K562 (cell line): ENCODE data around the gene TRPC4AP. TPM values are rescaled to one million over a fixed set of nuclear protein-coding genes. Genes with fewer than 3 reads are reported as not detected.

ENCODE experiments used
- BCL6 ChIP-seq: fragments of 250-450 bp; sonication (Bioruptor Pico); IDR thresholded peaks from 2 replicates; pipeline ENCODE4 v1.4.0; 2020
- BRCA1 ChIP-seq, 2 experiments: fragments of 450-650 bp in 1 of 2; sonication (generic) in 1 of 2; formaldehyde crosslinking in 1 of 2; IDR thresholded peaks; 2 replicates each; pipeline versions ENCODE4 v1.5.0 to v1.6.1; 2017 to 2020; ENCODE audit warnings: mild to moderate bottlenecking in 1 of 2, missing genetic modification reagents in 1 of 2
- GABPB1 ChIP-seq: sonication (generic); formaldehyde crosslinking; IDR thresholded peaks from 2 replicates; pipeline ENCODE4 v1.8.0; 2022; ENCODE audit warnings: mild to moderate bottlenecking, missing genetic modification reagents
- KAT2B ChIP-seq: IDR thresholded peaks from one replicate; pipeline ENCODE4 v1.6.1; 2012; ENCODE audit warnings: low read depth, mild to moderate bottlenecking, control low read depth, inconsistent platforms, low read length, moderate library complexity
- KLF16 ChIP-seq: IDR thresholded peaks from 2 replicates; pipeline ENCODE4 v1.6.1; 2016; ENCODE audit warnings: antibody characterized with exemption
- NR2C2 ChIP-seq, 2 experiments: fragments of 200-800 bp in 1 of 2; sonication (Bioruptor generic) in 1 of 2; sonication (generic) in 1 of 2; formaldehyde crosslinking in 1 of 2; IDR thresholded peaks; 2 replicates each; pipeline versions ENCODE4 v1.6.1 to v1.8.0; 2016 to 2022; ENCODE audit warnings: mild to moderate bottlenecking in 1 of 2, missing compliant biosample characterization in 1 of 2, missing genetic modification characterization in 1 of 2, missing genetic modification reagents in 1 of 2
- PCBP2 ChIP-seq: fragments of 200-400 bp; formaldehyde crosslinking; IDR thresholded peaks from 2 replicates; pipeline ENCODE4 v1.6.1; 2018; ENCODE audit warnings: low read length, low read depth, mild to moderate bottlenecking, moderate library complexity; ENCODE audit not compliant: poor library complexity, severe bottlenecking
- RBBP5 ChIP-seq: fragments of 200-600 bp; sonication (generic); IDR thresholded peaks from 2 replicates; pipeline ENCODE4 v1.6.1; 2012; ENCODE audit warnings: borderline replicate concordance, mild to moderate bottlenecking, low read length, control low read depth, inconsistent platforms; ENCODE audit not compliant: insufficient read depth, poor library complexity, severe bottlenecking
- RBM15 ChIP-seq: fragments of 200-400 bp; formaldehyde crosslinking; IDR thresholded peaks from 2 replicates; pipeline ENCODE4 v1.6.1; 2018; ENCODE audit warnings: mild to moderate bottlenecking, low read length, moderate library complexity; ENCODE audit not compliant: insufficient read depth
- SETDB1 ChIP-seq: IDR thresholded peaks from one replicate; pipeline ENCODE4 v1.6.1; 2012; ENCODE audit warnings: low read length, control low read depth, inconsistent platforms
- SP2 ChIP-seq: IDR thresholded peaks from 2 replicates; pipeline ENCODE4 v1.6.1; 2011; ENCODE audit warnings: mild to moderate bottlenecking, low read depth, low read length, moderate library complexity; ENCODE audit not compliant: poor library complexity, severe bottlenecking; ENCODE audit errors: extremely low read depth
- STAG1 ChIP-seq: sonication (generic); formaldehyde crosslinking; IDR thresholded peaks from 2 replicates; pipeline ENCODE4 v1.5.0; 2020; ENCODE audit warnings: missing genetic modification reagents, borderline replicate concordance
- TEAD2 ChIP-seq: fragments of 450-650 bp; IDR thresholded peaks from 2 replicates; pipeline ENCODE4 v1.6.1; 2016; ENCODE audit warnings: missing genetic modification characterization, control low read depth, missing compliant biosample characterization
- polyA plus RNA-seq, 8 experiments: library from polyadenylated mRNA; depleted of rRNA in 4 of 8; stranded (reverse) in 5 of 8; unstranded in 3 of 8; fragments of >200 nt; fragmentation: Nextera tagmentation in 2 of 8; fragmentation: Illumina TruSeq in 1 of 8; extraction: Ambion mirVana in 2 of 8; extraction: Trizol in 1 of 8; gene quantifications; 2 replicates each; pipeline versions ENCODE4 v1.2.1 to v1.2.3, GENCODE V29; 2011 to 2014; ENCODE audit warnings: inconsistent platforms in 1 of 8, missing spikeins in 1 of 8
- total RNA-seq, 7 experiments: library from RNA; depleted of rRNA in 6 of 7; stranded (reverse); fragments of >200 nt in 6 of 7; fragmentation: Illumina TruSeq in 2 of 7; extraction: Trizol in 2 of 7; gene quantifications; 2 replicates each; pipeline versions ENCODE4 v1.2.1 to v1.2.3, GENCODE V29; 2011 to 2021; ENCODE audit warnings: low replicate concordance in 1 of 7
- TF ChIP-seq, protein P1 (sequence below): fragments of 450-650 bp; conservative IDR thresholded peaks from 2 replicates; pipeline ENCODE4 v1.6.1; 2016; ENCODE audit warnings: missing genetic modification characterization, low read depth, mild to moderate bottlenecking, control low read depth, missing compliant biosample characterization
- TF ChIP-seq, protein P2 (sequence below), 2 experiments: fragments of 200-800 bp in 1 of 2; sonication (Bioruptor generic) in 1 of 2; sonication (generic) in 1 of 2; formaldehyde crosslinking in 1 of 2; IDR thresholded peaks in 1 of 2; conservative IDR thresholded peaks in 1 of 2; 2 replicates each; pipeline versions ENCODE4 v1.5.0 to v1.6.1; 2016 to 2020; ENCODE audit warnings: missing compliant biosample characterization in 1 of 2, missing genetic modification characterization in 1 of 2, missing genetic modification reagents in 1 of 2
- TF ChIP-seq, protein P3 (sequence below): IDR thresholded peaks from 2 replicates; pipeline ENCODE4 v1.6.1; 2016; ENCODE audit warnings: missing genetic modification characterization, missing compliant biosample characterization
- TF ChIP-seq, protein P4 (sequence below), 3 experiments: fragments of 200-800 bp in 1 of 3; fragments of 250-450 bp in 1 of 3; fragments of 450-650 bp in 1 of 3; sonication (Bioruptor Pico) in 1 of 3; sonication (Bioruptor generic) in 1 of 3; formaldehyde crosslinking in 1 of 3; IDR thresholded peaks; 2 replicates each; pipeline versions ENCODE4 v1.6.1 to v1.8.0; 2016 to 2022; ENCODE audit warnings: mild to moderate bottlenecking in 2 of 3, missing genetic modification characterization in 2 of 3, missing compliant biosample characterization in 1 of 3, moderate library complexity in 1 of 3

The TRPC4AP gene
- total and polyA plus RNA-seq, 9 of the 15 experiments (the other 6 are each of a cell fraction or from before 2014, with no cell fraction given), result 2.3 to 70.3 (median 33.3) TPM

DNA sequence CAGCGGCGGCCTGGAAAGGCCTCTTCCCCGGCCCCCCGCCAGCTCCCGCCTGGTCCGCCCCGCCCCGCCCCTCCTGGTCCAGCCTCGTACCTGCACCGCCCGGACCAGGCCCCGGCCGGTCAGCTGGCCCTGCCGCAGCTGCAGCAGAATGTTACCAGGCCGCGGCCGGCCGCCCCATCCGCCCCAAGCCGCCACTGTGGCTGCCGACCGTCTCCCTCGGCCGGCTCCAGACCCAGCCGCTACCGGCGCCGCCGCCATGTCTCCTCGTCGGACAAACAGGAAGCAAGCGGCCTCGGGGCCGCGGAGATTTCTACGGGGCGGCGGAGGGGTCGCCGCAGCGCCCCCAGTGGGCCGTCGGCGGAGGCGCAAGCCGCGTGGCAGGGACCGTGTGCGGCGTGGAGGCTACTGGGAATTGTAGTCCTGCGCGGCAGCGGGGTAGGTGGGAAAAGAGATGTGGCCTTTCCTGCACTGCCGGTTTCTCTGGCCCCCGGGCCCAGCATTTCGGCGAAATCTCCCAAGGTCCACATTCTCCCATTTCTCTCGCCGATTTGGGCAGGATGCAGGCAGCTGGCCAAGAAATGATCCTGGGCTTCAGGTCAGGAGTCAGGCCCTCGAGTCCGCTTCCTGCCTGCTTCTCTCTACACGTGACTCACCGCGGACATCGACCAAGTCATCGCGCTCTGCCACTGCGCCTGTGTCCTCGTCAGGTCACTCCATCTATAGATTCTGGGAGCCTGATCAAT is at the start of gene TRPC4AP (continued):
- TF ChIP-seq SETDB1 (no peak), KAT2B (no peak), KLF16 (peak; percentile 87), NR2C2 (CRISPR knock-in tag; IDR thresholded peaks at IDR 0.05) (no peak), NR2C2 (tag; IDR thresholded peaks at IDR 0.05) (peak; percentile 95), STAG1 (no peak), SP2 (no peak), TEAD2 (tag) (no peak), GABPB1 (CRISPR knock-in tag) (peak; percentile 85), BCL6 (no peak), PCBP2 (no peak), BRCA1 (IDR thresholded peaks at IDR 0.05) (no peak), BRCA1 (CRISPR knock-in tag; IDR thresholded peaks at IDR 0.05) (no peak), RBBP5 (peak; percentile 78), RBM15 (no peak)
- TF ChIP-seq, protein P1, sequence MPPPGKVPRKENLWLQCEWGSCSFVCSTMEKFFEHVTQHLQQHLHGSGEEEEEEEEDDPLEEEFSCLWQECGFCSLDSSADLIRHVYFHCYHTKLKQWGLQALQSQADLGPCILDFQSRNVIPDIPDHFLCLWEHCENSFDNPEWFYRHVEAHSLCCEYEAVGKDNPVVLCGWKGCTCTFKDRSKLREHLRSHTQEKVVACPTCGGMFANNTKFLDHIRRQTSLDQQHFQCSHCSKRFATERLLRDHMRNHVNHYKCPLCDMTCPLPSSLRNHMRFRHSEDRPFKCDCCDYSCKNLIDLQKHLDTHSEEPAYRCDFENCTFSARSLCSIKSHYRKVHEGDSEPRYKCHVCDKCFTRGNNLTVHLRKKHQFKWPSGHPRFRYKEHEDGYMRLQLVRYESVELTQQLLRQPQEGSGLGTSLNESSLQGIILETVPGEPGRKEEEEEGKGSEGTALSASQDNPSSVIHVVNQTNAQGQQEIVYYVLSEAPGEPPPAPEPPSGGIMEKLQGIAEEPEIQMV (tag), result no peak
- TF ChIP-seq, protein P2, sequence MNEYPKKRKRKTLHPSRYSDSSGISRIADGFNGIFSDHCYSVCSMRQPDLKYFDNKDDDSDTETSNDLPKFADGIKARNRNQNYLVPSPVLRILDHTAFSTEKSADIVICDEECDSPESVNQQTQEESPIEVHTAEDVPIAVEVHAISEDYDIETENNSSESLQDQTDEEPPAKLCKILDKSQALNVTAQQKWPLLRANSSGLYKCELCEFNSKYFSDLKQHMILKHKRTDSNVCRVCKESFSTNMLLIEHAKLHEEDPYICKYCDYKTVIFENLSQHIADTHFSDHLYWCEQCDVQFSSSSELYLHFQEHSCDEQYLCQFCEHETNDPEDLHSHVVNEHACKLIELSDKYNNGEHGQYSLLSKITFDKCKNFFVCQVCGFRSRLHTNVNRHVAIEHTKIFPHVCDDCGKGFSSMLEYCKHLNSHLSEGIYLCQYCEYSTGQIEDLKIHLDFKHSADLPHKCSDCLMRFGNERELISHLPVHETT (CRISPR knock-in tag; conservative IDR thresholded peaks at IDR 0.05 in 1 of 2, IDR thresholded peaks at IDR 0.05 in 1 of 2), result peak in 1 of 2 experiments; percentile 92; a peak in 2 of 4 replicates
- TF ChIP-seq, protein P3, sequence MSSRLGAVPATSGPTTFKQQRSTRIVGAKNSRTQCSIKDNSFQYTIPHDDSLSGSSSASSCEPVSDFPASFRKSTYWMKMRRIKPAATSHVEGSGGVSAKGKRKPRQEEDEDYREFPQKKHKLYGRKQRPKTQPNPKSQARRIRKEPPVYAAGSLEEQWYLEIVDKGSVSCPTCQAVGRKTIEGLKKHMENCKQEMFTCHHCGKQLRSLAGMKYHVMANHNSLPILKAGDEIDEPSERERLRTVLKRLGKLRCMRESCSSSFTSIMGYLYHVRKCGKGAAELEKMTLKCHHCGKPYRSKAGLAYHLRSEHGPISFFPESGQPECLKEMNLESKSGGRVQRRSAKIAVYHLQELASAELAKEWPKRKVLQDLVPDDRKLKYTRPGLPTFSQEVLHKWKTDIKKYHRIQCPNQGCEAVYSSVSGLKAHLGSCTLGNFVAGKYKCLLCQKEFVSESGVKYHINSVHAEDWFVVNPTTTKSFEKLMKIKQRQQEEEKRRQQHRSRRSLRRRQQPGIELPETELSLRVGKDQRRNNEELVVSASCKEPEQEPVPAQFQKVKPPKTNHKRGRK (tag), result no peak
- TF ChIP-seq, protein P4, sequence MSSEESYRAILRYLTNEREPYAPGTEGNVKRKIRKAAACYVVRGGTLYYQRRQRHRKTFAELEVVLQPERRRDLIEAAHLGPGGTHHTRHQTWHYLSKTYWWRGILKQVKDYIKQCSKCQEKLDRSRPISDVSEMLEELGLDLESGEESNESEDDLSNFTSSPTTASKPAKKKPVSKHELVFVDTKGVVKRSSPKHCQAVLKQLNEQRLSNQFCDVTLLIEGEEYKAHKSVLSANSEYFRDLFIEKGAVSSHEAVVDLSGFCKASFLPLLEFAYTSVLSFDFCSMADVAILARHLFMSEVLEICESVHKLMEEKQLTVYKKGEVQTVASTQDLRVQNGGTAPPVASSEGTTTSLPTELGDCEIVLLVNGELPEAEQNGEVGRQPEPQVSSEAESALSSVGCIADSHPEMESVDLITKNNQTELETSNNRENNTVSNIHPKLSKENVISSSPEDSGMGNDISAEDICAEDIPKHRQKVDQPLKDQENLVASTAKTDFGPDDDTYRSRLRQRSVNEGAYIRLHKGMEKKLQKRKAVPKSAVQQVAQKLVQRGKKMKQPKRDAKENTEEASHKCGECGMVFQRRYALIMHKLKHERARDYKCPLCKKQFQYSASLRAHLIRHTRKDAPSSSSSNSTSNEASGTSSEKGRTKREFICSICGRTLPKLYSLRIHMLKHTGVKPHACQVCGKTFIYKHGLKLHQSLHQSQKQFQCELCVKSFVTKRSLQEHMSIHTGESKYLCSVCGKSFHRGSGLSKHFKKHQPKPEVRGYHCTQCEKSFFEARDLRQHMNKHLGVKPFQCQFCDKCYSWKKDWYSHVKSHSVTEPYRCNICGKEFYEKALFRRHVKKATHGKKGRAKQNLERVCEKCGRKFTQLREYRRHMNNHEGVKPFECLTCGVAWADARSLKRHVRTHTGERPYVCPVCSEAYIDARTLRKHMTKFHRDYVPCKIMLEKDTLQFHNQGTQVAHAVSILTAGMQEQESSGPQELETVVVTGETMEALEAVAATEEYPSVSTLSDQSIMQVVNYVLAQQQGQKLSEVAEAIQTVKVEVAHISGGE (CRISPR knock-in tag; IDR thresholded peaks at IDR 0.05), result peak in 1 of 3 experiments; percentile 84; a peak in 2 of 6 replicates
